Measurements from ENCODE around the gene KDM4B. TPM values are rescaled to one million over a fixed set of nuclear protein-coding genes. Genes with fewer than 3 reads are reported as not detected.

KDM4B gene
- total and polyA plus RNA-seq, 4 donors: 16.6 to 43.6 (median 28.0) TPM

GRCh38 chr19:5036698-5037563 is 68.0 kb downstream of the KDM4B start:
- DNase-seq (ENCODE audit: low read depth in 4 of 6, low spot score in 6 of 6): peak in 2 of 6 donors; percentile 85 to 86
- Histone ChIP-seq H3K27me3 (ENCODE audit: control insufficient read depth, insufficient read depth, low read length) (no peaks in the 10 kb centered on the region), H3K27ac (ENCODE audit: low read depth, low read length) (peak overlapping the region; percentile 91), H3K9me3 (ENCODE audit: control insufficient read depth, insufficient read depth, low read length) (no peaks in the 10 kb centered on the region), H3K36me3 (ENCODE audit: control insufficient read depth, insufficient read depth, low read length) (peaks cover 86% of the 10 kb centered on the region), H3K4me3 (ENCODE audit: low read depth, low read length) (peak overlapping the region; percentile 9), H3K4me1 (ENCODE audit: control insufficient read depth, insufficient read depth, low read length) (peaks cover 72% of the 10 kb centered on the region)
- WGBS (ENCODE audit: insufficient coverage): 15% methylated on average over 35 of the region's 36 CpGs

GRCh38 chr19:5037936-5038335 is 69.0 kb downstream of the KDM4B start:
- peak in 2 of 6 donors; percentile 72 to 84 for DNase-seq (ENCODE audit: low read depth in 4 of 6, low spot score in 6 of 6)
- H3K27me3 ChIP-seq (ENCODE audit: control insufficient read depth, insufficient read depth, low read length): no peaks in the 10 kb centered on the region
- H3K4me3 ChIP-seq (ENCODE audit: low read depth, low read length): no peak overlapping the region
- WGBS (ENCODE audit: insufficient coverage): 18% methylated on average over 16 of the region's 17 CpGs
- H3K9me3 ChIP-seq (ENCODE audit: control insufficient read depth, insufficient read depth, low read length): no peaks in the 10 kb centered on the region
- H3K27ac ChIP-seq (ENCODE audit: low read depth, low read length): peak overlapping the region; percentile 91
- peaks cover 68% of the 10 kb centered on the region for H3K4me1 ChIP-seq (ENCODE audit: control insufficient read depth, insufficient read depth, low read length)
- H3K36me3 ChIP-seq (ENCODE audit: control insufficient read depth, insufficient read depth, low read length): peaks cover 86% of the 10 kb centered on the region

- peak in 2 of 6 donors; percentile 46 to 68 for DNase-seq (ENCODE audit: low read depth in 4 of 6, low spot score in 6 of 6)
- Histone ChIP-seq H3K36me3 (ENCODE audit: control insufficient read depth, insufficient read depth, low read length) (peaks cover 83% of the 10 kb centered on the region), H3K27me3 (ENCODE audit: control insufficient read depth, insufficient read depth, low read length) (no peaks in the 10 kb centered on the region)
These were observed 69.8 kb downstream of the KDM4B start for GRCh38 chr19:5038631-5039271.

GRCh38 chr19:5039642-5040543 is 71.0 kb downstream of the KDM4B start:
- Histone ChIP-seq H3K4me3 (ENCODE audit: low read depth, low read length) (no peak overlapping the region), H3K27me3 (ENCODE audit: control insufficient read depth, insufficient read depth, low read length) (no peaks in the 10 kb centered on the region), H3K9me3 (ENCODE audit: control insufficient read depth, insufficient read depth, low read length) (no peaks in the 10 kb centered on the region), H3K27ac (ENCODE audit: low read depth, low read length) (no peak overlapping the region), H3K4me1 (ENCODE audit: control insufficient read depth, insufficient read depth, low read length) (peaks cover 63% of the 10 kb centered on the region), H3K36me3 (ENCODE audit: control insufficient read depth, insufficient read depth, low read length) (peaks cover 74% of the 10 kb centered on the region)
- no peak for DNase-seq (ENCODE audit: low read depth in 4 of 6, low spot score in 6 of 6)
- WGBS (ENCODE audit: insufficient coverage): 95% methylated on average over 43 of the region's 43 CpGs

More at GRCh38 chr19:5038631-5039271, 69.8 kb downstream of the KDM4B start:
- H3K4me3 ChIP-seq (ENCODE audit: low read depth, low read length): no peak overlapping the region
- H3K9me3 ChIP-seq (ENCODE audit: control insufficient read depth, insufficient read depth, low read length): no peaks in the 10 kb centered on the region
- H3K4me1 ChIP-seq (ENCODE audit: control insufficient read depth, insufficient read depth, low read length): peaks cover 68% of the 10 kb centered on the region
- peak overlapping the region; percentile 91 for H3K27ac ChIP-seq (ENCODE audit: low read depth, low read length)
- WGBS (ENCODE audit: insufficient coverage): 83% methylated on average over 14 of the region's 14 CpGs

GRCh38 chr19:5040544-5041167 is 71.7 kb downstream of the KDM4B start:
- Histone ChIP-seq H3K4me3 (ENCODE audit: low read depth, low read length) (no peak overlapping the region), H3K9me3 (ENCODE audit: control insufficient read depth, insufficient read depth, low read length) (no peaks in the 10 kb centered on the region), H3K27ac (ENCODE audit: low read depth, low read length) (no peak overlapping the region), H3K4me1 (ENCODE audit: control insufficient read depth, insufficient read depth, low read length) (peaks cover 61% of the 10 kb centered on the region), H3K36me3 (ENCODE audit: control insufficient read depth, insufficient read depth, low read length) (peaks cover 72% of the 10 kb centered on the region), H3K27me3 (ENCODE audit: control insufficient read depth, insufficient read depth, low read length) (no peaks in the 10 kb centered on the region)
- WGBS (ENCODE audit: insufficient coverage): 93% methylated on average over 20 of the region's 28 CpGs
- DNase-seq (ENCODE audit: low read depth in 4 of 6, low spot score in 6 of 6): no peak

GRCh38 chr19:5041168-5041912 is 72.4 kb downstream of the KDM4B start:
- Histone ChIP-seq H3K9me3 (ENCODE audit: control insufficient read depth, insufficient read depth, low read length) (no peaks in the 10 kb centered on the region), H3K4me1 (ENCODE audit: control insufficient read depth, insufficient read depth, low read length) (peaks cover 61% of the 10 kb centered on the region), H3K27ac (ENCODE audit: low read depth, low read length) (no peak overlapping the region), H3K36me3 (ENCODE audit: control insufficient read depth, insufficient read depth, low read length) (peaks cover 71% of the 10 kb centered on the region), H3K27me3 (ENCODE audit: control insufficient read depth, insufficient read depth, low read length) (no peaks in the 10 kb centered on the region), H3K4me3 (ENCODE audit: low read depth, low read length) (no peak overlapping the region)
- WGBS (ENCODE audit: insufficient coverage): 76% methylated on average over 26 of the region's 29 CpGs
- DNase-seq (ENCODE audit: low read depth in 4 of 6, low spot score in 6 of 6): no peak

GRCh38 chr19:5041913-5042187 is 72.9 kb downstream of the KDM4B start:
- Histone ChIP-seq H3K36me3 (ENCODE audit: control insufficient read depth, insufficient read depth, low read length) (peaks cover 70% of the 10 kb centered on the region), H3K4me1 (ENCODE audit: control insufficient read depth, insufficient read depth, low read length) (peaks cover 61% of the 10 kb centered on the region), H3K4me3 (ENCODE audit: low read depth, low read length) (no peak overlapping the region), H3K9me3 (ENCODE audit: control insufficient read depth, insufficient read depth, low read length) (no peaks in the 10 kb centered on the region), H3K27me3 (ENCODE audit: control insufficient read depth, insufficient read depth, low read length) (no peaks in the 10 kb centered on the region), H3K27ac (ENCODE audit: low read depth, low read length) (no peak overlapping the region)
- DNase-seq (ENCODE audit: low read depth in 4 of 6, low spot score in 6 of 6): no peak
- 93% methylated on average over 10 of the region's 11 CpGs for WGBS (ENCODE audit: insufficient coverage)

- Histone ChIP-seq H3K9me3 (ENCODE audit: control insufficient read depth, insufficient read depth, low read length) (no peaks in the 10 kb centered on the region), H3K27me3 (ENCODE audit: control insufficient read depth, insufficient read depth, low read length) (no peaks in the 10 kb centered on the region), H3K27ac (ENCODE audit: low read depth, low read length) (no peak overlapping the region), H3K36me3 (ENCODE audit: control insufficient read depth, insufficient read depth, low read length) (peaks cover 77% of the 10 kb centered on the region), H3K4me3 (ENCODE audit: low read depth, low read length) (no peak overlapping the region), H3K4me1 (ENCODE audit: control insufficient read depth, insufficient read depth, low read length) (peaks cover 61% of the 10 kb centered on the region)
- no peak for DNase-seq (ENCODE audit: low read depth in 4 of 6, low spot score in 6 of 6)
- WGBS (ENCODE audit: insufficient coverage): 77% methylated on average over 16 of the region's 18 CpGs
These were observed 73.6 kb downstream of the KDM4B start for GRCh38 chr19:5042556-5042955.
